B cell (primary cell): ENCODE measurements around the gene ADGRB2. TPM values are rescaled to one million over a fixed set of nuclear protein-coding genes. Genes with fewer than 3 reads are reported as not detected.

Source experiments
- ATAC-seq: fragments of 200-7000 bp; cut with Tn5 transposase; one replicate; pipeline ENCODE4 v1.10.0; 2021; ENCODE audit warnings: low read depth, mild to moderate bottlenecking, moderate number of reproducible peaks, moderate library complexity
- CTCF ChIA-PET: fragments of 350-600 bp; sonication (Branson Sonifier 250); formaldehyde crosslinking; loops from one replicate; lab custom pipeline; 2021; ENCODE audit warnings: antibody characterized with exemption, inconsistent platforms; lab: Charles Lee
- POLR2A ChIA-PET: fragments of 350-600 bp; sonication (Branson Sonifier 250); formaldehyde crosslinking; loops from one replicate; lab custom pipeline; 2021; ENCODE audit warnings: antibody characterized with exemption; lab: Charles Lee
- DNase-seq: peaks from one replicate; pipeline ENCODE4 v3.0.0; 2013
- H2AFZ ChIP-seq: 2 replicates; pipeline ENCODE4 v1.6.1; 2012; ENCODE audit warnings: mild to moderate bottlenecking, low read depth, low read length; ENCODE audit not compliant: insufficient read depth, poor library complexity, severe bottlenecking
- H3K27ac ChIP-seq, 2 donors: 1 replicate in 1 of 2; 2 replicates in 1 of 2; pipeline ENCODE4 v1.5.1; 2012 to 2013; ENCODE audit warnings: low read length in 2 of 2, mild to moderate bottlenecking in 2 of 2, moderate library complexity in 1 of 2
- H3K27me3 ChIP-seq, 4 experiments: fragments of 200-600 bp in 1 of 4; sonication (generic) in 1 of 4; replicated peaks in 1 of 4; 1 replicate in 2 of 4; 2 replicates in 2 of 4; pipeline versions ENCODE4 v1.6.1 to v1.7.0; 2013 to 2016; ENCODE audit warnings: low read length in 3 of 4, mild to moderate bottlenecking in 2 of 4, mixed read lengths in 1 of 4, moderate library complexity in 1 of 4; ENCODE audit not compliant: insufficient read depth in 4 of 4, control insufficient read depth in 3 of 4; ENCODE audit errors: control extremely low read depth in 1 of 4
- H3K36me3 ChIP-seq, 2 experiments: replicated peaks in 1 of 2; 1 replicate in 1 of 2; 2 replicates in 1 of 2; pipeline versions ENCODE4 v1.6.1 to v1.7.1; 2013; ENCODE audit warnings: low read length in 1 of 2; ENCODE audit not compliant: insufficient read depth in 2 of 2, control insufficient read depth in 1 of 2; ENCODE audit errors: control extremely low read depth in 1 of 2, extremely low read depth in 1 of 2
- H3K4me1 ChIP-seq, 2 donors: fragments of 200-600 bp in 1 of 2; sonication (generic) in 1 of 2; 1 replicate in 1 of 2; 2 replicates in 1 of 2; pipeline versions ENCODE4 v1.5.1 to v1.6.1; 2013 to 2017; ENCODE audit warnings: low read length in 2 of 2; ENCODE audit not compliant: control insufficient read depth in 2 of 2, insufficient read depth in 2 of 2
- H3K4me2 ChIP-seq: replicated peaks from 2 replicates; pipeline ENCODE3; 2012; ENCODE audit warnings: mild to moderate bottlenecking, low read depth, low read length; ENCODE audit not compliant: poor library complexity, severe bottlenecking
- H3K4me3 ChIP-seq, 5 experiments: fragments of 200-600 bp in 1 of 5; sonication (generic) in 1 of 5; 1 replicate in 3 of 5; 2 replicates in 2 of 5; pipeline versions ENCODE4 v1.5.1 to v1.7.0; 2011 to 2016; ENCODE audit warnings: low read length in 4 of 5, mild to moderate bottlenecking in 4 of 5, low read depth in 2 of 5, control low read depth in 1 of 5, moderate library complexity in 1 of 5; ENCODE audit not compliant: insufficient read depth in 1 of 5; ENCODE audit errors: control extremely low read depth in 1 of 5, extremely low read depth in 1 of 5
- H3K79me2 ChIP-seq: fragments of 200-600 bp; sonication (generic); one replicate; pipeline ENCODE4 v1.6.0; 2016; ENCODE audit warnings: low read length; ENCODE audit not compliant: control insufficient read depth, insufficient read depth
- H3K9ac ChIP-seq: fragments of 200-600 bp; sonication (generic); 2 replicates; pipeline ENCODE4 v1.6.1; 2017; ENCODE audit warnings: mild to moderate bottlenecking, low read length, moderate library complexity
- H3K9me3 ChIP-seq, 3 donors: one replicate each; pipeline versions ENCODE4 v1.6.1 to v1.7.1; 2013; ENCODE audit warnings: low read length in 2 of 3; ENCODE audit not compliant: control insufficient read depth in 2 of 3, insufficient read depth in 1 of 3; ENCODE audit errors: control extremely low read depth in 1 of 3
- H4K20me1 ChIP-seq: 2 replicates; pipeline ENCODE4 v1.6.0; 2012; ENCODE audit warnings: mild to moderate bottlenecking, low read length; ENCODE audit not compliant: insufficient read depth, control insufficient read depth, poor library complexity, severe bottlenecking
- H3K27ac Mint-ChIP-seq: one replicate; pipeline ENCODE4 v1.8.0; 2021; ENCODE audit warnings: mixed read lengths
- H3K27me3 Mint-ChIP-seq: one replicate; pipeline ENCODE4 v1.8.0; 2021; ENCODE audit warnings: mixed read lengths
- H3K4me1 Mint-ChIP-seq: one replicate; pipeline ENCODE4 v1.8.0; 2021; ENCODE audit warnings: mixed read lengths
- H3K4me3 Mint-ChIP-seq: one replicate; pipeline ENCODE4 v1.8.0; 2021; ENCODE audit warnings: mixed read lengths
- H3K9me3 Mint-ChIP-seq: one replicate; pipeline ENCODE4 v1.8.0; 2022; ENCODE audit warnings: mixed read lengths; ENCODE audit not compliant: insufficient read depth
- CTCF ChIP-seq: fragments of 200-600 bp; IDR thresholded peaks from one replicate; pipeline ENCODE4 v1.8.0; 2022; ENCODE audit warnings: antibody characterized with exemption, mild to moderate bottlenecking
- EZH2 ChIP-seq: IDR thresholded peaks from 2 replicates; pipeline ENCODE4 v1.6.1; 2012; ENCODE audit warnings: borderline replicate concordance, low read depth, mild to moderate bottlenecking, moderate library complexity, low read length; ENCODE audit not compliant: insufficient read depth, poor library complexity, severe bottlenecking
- WGBS: methylation state at CpG from one replicate; pipeline ENCODE4 v1.1.5; 2013; ENCODE audit warnings: missing lambda C conversion rate; ENCODE audit not compliant: insufficient coverage; 5-methylcytosine and 5-hydroxymethylcytosine counted together
- intact Hi-C: fragments of 100-400 bp; cut with micrococcal nuclease; formaldehyde crosslinking; loops from one replicate; pipeline ENCODE4 v1.10.0; 2022
- polyA plus RNA-seq: library from polyadenylated mRNA; depleted of rRNA; stranded (reverse); fragments of >200 nt; gene quantifications from 2 replicates; pipeline ENCODE4 v1.2.3, GENCODE V29; 2012
- total RNA-seq, 2 donors: library from RNA; stranded (reverse); fragments of 120-200 nt in 1 of 2; gene quantifications; 1 replicate in 1 of 2; 2 replicates in 1 of 2; pipeline versions ENCODE4 v1.2.3 to v1.2.4, GENCODE V29; 2013 to 2022

Gene ADGRB2
- total and polyA plus RNA-seq, 2 donors (not counting 1 experiment from before 2014, with no cell fraction given) = 1.9 to 2.7 TPM

GRCh38 chr1:31762323-31762722 lies 1.8 kb downstream of the ADGRB2 start:
- Mint-ChIP-seq H3K27ac (peak overlapping the region; percentile 15), H3K27me3 (peaks cover 13% of the 10 kb centered on the region), H3K4me1 (peaks cover 34% of the 10 kb centered on the region), H3K9me3 (no peaks in the 10 kb centered on the region), H3K4me3 (peak overlapping the region; percentile 45)
- H3K4me2 ChIP-seq = peak overlapping the region; percentile 86
- POLR2A ChIA-PET = interaction anchor here (0.7 to 4.4 kb wide), 3 partner anchors 18 to 26 kb away, joined by 5 to 28 read pairs (median 10); no protein-coding TSS in a partner anchor
- no peak overlapping the region for H3K27ac ChIP-seq
- H4K20me1 ChIP-seq = peaks cover 10% of the 10 kb centered on the region
- no peaks in the 10 kb centered on the region for H3K36me3 ChIP-seq
- 41% methylated on average over 4 of the region's 7 CpGs for WGBS
- intact Hi-C loops = loop anchor here (1.0 kb wide), 1 partner anchor 202 kb away; no protein-coding TSS in a partner anchor
- H3K79me2 ChIP-seq = no peaks in the 10 kb centered on the region
- peaks cover 0 to 31% (median 15%) of the 10 kb centered on the region in 4 experiments for H3K27me3 ChIP-seq
- no peak overlapping the region for H3K9ac ChIP-seq
- no peak for ATAC-seq
- peaks cover 35 to 42% of the 10 kb centered on the region in 2 donors for H3K4me1 ChIP-seq
- TF ChIP-seq CTCF (no peak), EZH2 (no peak)
- H3K9me3 ChIP-seq = peaks cover 0 to 3% (median 0%) of the 10 kb centered on the region in 3 donors
- no peak overlapping the region for H2AFZ ChIP-seq
- CTCF ChIA-PET = interaction anchor here (0.9 to 10.8 kb wide), 12 partner anchors 11 to 300 kb away, joined by 3 to 199 read pairs (median 4); no protein-coding TSS in a partner anchor
- no peak for DNase-seq
- H3K4me3 ChIP-seq = peak overlapping the region in 2 of 5 experiments; percentile 48 to 51

GRCh38 chr1:31761883-31762282 lies 2.3 kb downstream of the ADGRB2 start:
- intact Hi-C loops = loop anchor here (1.0 to 2.0 kb wide), 3 partner anchors 17 to 202 kb away; no protein-coding TSS in a partner anchor
- Histone ChIP-seq H3K79me2 (no peaks in the 10 kb centered on the region), H3K27ac (no peak overlapping the region), H3K9ac (no peak overlapping the region), H3K4me3 (no peak overlapping the region), H3K9me3 (peaks cover 0 to 3% (median 0%) of the 10 kb centered on the region in 3 donors), H3K4me2 (peak overlapping the region; percentile 86), H4K20me1 (peaks cover 10% of the 10 kb centered on the region), H3K36me3 (no peaks in the 10 kb centered on the region), H3K4me1 (peaks cover 35 to 42% of the 10 kb centered on the region in 2 donors), H2AFZ (no peak overlapping the region), H3K27me3 (peaks cover 0 to 31% (median 15%) of the 10 kb centered on the region in 4 experiments)
- H3K27me3 Mint-ChIP-seq = peaks cover 13% of the 10 kb centered on the region
- no peaks in the 10 kb centered on the region for H3K9me3 Mint-ChIP-seq
- no CpG with 5 or more reads among the region's 6 CpGs for WGBS
- TF ChIP-seq CTCF (no peak), EZH2 (no peak)
- H3K4me3 Mint-ChIP-seq = peak overlapping the region; percentile 45
- ATAC-seq (no peak), DNase-seq (no peak)
- H3K4me1 Mint-ChIP-seq = peaks cover 34% of the 10 kb centered on the region
- POLR2A ChIA-PET = interaction anchor here (2.0 to 4.4 kb wide), 2 partner anchors 23 to 26 kb away, joined by 10 to 28 read pairs; no protein-coding TSS in a partner anchor
- H3K27ac Mint-ChIP-seq = no peak overlapping the region
- CTCF ChIA-PET = interaction anchor here (0.7 to 10.8 kb wide), 6 partner anchors 25 to 301 kb away, joined by 3 to 199 read pairs (median 9); no protein-coding TSS in a partner anchor
